Stimulated activated CD8-positive, alpha-beta memory T cell treated with anti-CD3 and anti-CD28 coated beads, Interleukin-15, amount 100 ng/mL, for 48 hours (primary cell): Measurements from ENCODE around the gene MPL.
"Not testable (repeated sequence)": the region's sequence is repeated elsewhere in the genome, so short reads cannot be mapped to it uniquely, and the experiment has no call there.

Experiments
- DNase-seq, 2 donors: peaks; one replicate each; pipeline ENCODE4 v3.0.0-alpha.2; 2020; ENCODE audit warnings: low read depth in 2 of 2

Gene MPL

DNA sequence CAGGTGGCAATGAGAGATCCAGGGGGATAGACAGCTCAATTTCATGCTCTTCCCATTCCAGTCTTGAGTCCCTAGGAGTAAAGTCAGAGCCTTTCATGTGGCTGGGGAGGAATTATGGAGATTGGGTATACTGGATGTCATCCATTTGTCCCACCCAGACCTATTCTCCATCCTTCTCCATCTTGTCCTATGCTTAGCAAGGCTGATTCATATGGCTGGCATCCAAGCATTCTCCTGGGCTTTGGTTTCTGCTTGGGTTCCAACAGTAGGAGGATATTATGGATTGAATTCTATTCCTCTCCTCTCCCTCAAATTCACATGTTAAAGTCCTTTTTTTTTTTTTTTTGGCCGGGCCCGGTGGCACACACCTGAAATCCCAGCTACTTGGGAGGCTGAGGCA, 17.3 kb downstream of the MPL start:
- no peak for DNase-seq

DNA sequence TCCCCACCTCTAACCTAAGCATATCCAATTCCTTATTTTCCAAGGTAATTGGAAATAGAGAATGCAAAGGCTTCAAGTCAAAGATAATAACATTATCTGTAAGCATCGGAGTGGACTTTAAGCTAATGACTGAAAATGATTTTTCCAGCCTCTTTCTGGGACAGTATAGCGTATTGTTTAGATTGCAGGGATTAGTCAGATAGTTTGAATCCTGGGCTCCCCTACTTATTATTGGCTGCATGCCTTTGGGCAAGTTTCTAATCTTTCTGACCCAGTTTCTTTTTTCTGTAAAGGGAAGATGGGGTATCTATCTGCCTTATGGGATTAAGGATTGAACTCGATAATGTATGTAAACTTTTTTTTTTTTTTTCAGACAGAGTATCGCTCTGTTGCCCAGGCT, 19.6 kb downstream of the MPL start:
- DNase-seq: no peak

DNA sequence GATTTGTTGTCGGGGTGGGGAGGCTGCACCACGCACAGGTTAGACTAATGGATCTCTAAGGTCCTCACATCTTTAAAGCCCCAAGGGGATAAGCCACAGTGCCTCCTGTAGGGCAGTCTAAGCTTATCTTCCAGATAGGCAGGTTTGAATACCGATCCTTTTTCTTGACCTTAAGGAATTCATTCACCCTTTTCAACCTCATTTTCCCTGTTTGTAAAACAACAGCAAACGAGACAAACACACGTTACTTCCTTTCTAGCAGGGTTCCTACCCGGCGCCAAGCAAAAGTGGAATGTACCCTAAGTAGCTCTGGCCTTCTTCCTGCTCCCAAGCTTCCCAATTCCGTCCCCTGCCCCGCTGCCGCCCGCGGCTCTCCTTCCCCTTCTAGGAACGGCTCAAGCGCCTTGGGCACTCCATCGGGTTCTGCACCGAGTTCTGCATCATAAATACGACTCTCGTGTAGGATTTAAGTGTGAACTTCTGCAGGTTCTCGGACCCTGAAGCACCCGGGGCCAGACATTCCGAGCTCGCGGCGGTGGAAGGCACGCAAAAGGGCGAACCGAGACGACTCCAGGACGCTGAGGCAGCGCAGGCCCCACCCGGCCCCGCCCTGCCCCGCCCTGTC, 20.6 kb downstream of the MPL start:
- no peak for DNase-seq

DNA sequence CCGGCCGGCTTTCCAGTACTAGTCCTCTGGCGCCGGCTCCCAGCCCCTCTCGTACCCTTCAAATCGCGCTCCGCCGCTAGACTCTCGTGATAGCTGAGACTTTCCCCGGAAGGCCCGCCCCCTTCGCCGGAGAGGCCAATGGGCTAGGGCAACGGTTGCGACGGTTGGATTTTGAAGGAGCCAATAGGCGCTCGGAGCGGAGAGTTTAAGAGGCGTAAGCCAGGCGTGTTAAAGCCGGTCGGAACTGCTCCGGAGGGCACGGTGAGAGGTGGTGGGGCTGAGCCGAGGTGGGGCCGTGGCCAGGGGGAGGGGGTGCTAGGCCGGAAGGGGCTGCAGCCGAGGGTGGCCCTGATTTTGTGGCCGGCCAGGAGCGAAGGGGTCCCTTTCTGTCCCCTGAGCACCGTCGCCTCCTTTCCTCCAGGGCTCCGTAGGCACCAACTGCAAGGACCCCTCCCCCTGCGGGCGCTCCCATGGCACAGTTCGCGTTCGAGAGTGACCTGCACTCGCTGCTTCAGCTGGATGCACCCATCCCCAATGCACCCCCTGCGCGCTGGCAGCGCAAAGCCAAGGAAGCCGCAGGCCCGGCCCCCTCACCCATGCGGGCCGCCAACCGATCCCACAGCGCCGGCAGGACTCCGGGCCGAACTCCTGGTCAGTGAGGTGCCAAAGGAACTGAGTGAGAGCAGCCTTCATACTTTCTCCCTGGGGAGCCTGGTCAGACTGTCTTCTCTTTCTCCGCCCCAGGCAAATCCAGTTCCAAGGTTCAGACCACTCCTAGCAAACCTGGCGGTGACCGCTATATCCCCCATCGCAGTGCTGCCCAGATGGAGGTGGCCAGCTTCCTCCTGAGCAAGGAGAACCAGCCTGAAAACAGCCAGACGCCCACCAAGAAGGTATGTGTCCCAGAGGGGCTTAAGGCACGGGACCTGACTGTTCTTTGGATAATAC, 21.4 kb downstream of the MPL start, which contains the start of gene CDC20:
Gene CDC20 (plus strand): TSS at position 236 of the 948 bp plus-strand sequence. CDS start 235 bp downstream, at position 471.
- peak; percentile 98 to 99 for DNase-seq

DNA sequence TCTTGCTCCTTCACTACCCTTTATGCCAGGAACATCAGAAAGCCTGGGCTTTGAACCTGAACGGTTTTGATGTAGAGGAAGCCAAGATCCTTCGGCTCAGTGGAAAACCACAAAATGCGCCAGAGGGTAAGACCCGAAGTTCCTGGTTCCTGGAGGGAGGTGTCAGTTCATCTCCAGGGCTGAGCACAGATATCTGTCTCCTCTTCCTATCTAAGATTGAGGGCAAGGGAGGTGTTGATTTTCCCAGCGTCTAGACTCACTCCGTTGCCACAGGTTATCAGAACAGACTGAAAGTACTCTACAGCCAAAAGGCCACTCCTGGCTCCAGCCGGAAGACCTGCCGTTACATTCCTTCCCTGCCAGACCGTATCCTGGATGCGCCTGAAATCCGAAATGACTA, 22.1 kb downstream of the MPL start:
- DNase-seq: no peak

DNA sequence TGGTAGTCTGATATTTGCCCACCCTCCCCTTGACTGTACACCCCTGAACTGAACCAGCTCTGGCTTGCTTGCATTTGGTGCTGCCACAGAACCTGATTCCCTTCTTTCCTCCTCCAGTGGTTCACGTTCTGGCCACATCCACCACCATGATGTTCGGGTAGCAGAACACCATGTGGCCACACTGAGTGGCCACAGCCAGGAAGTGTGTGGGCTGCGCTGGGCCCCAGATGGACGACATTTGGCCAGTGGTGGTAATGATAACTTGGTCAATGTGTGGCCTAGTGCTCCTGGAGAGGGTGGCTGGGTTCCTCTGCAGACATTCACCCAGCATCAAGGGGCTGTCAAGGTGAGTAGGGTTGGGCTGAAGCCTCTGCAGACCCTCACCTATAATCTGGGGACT, 23.0 kb downstream of the MPL start:
- DNase-seq: no peak

DNA sequence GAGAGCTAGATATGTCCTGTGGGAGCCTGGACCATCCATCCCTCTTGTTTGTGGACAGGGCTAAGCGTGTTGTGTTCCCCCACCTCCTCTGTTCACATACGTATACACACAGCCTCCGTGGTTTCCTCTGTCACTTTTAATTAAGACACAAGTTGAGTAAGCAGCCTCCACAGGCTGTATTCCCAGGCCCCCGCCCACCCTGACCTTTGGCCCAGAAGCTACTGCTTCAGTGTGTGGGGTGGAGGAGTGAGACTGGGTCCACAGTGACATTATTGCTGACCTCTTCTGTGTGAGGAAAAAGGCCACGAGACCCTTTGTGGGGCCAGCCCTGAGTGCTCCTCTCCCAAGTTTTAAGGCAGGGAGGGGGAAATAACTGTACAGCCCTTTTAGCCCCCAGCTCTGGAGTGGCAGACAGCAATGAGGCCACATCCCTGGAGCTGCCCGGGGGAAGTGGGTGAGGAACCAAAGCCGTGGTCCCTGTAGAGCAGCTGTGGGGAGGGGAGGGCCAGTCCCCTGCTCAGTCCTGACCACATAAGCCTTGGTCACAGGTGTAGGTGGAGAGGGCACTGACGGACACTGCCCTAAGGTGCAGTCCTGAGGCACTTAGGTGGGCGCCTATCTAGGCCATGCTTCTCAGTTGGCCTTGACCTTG, 25.8 kb downstream of the MPL start:
- DNase-seq: no peak

DNA sequence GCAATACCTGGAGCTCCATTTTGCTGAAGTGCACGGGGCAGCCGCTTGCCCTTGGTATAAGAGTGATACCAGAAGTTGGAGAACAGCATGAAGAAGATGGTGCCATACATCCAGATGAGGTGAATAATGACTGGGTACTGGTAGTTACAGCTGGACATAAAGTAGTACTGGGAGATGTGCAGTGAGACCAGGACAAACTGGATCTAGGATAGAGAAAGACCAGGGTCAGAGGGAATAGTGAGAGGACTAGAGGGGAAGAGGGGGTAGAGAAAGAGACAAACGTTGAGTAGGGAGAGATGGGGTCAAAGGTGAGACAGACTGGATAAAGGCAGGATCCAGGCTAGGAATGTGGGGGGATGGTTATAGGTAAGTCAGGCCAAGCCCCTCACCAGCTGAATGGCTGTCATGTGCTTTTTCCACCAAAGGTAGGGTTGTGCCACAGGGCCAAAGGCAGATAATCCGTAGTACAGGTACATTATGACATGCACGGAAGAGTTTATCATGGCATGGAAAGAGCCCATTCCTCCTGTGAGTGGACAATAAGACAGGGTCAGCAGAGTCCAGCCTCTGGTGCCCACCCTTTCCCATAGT, 26.4 kb downstream of the MPL start:
- DNase-seq: no peak

DNA sequence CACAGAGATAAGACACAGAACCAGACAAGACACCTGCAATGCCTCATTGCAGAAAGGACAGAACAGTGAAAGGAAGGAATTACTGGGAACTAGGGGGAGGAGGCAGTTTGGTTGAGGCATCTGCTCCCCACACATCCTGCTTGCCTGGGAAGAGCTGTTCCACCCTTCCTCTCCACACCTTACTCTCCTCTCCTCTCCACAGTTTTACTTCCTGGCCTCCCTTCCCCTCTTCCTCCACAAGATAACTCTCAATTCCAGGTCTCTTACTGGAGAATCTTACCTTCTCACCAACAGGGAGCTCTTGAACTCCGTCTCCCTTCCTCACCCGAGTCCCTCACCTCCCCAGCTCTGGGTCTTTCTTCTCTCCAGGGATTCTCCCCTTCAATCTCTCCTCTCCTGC, 28.1 kb downstream of the MPL start:
- DNase-seq: no peak

DNA sequence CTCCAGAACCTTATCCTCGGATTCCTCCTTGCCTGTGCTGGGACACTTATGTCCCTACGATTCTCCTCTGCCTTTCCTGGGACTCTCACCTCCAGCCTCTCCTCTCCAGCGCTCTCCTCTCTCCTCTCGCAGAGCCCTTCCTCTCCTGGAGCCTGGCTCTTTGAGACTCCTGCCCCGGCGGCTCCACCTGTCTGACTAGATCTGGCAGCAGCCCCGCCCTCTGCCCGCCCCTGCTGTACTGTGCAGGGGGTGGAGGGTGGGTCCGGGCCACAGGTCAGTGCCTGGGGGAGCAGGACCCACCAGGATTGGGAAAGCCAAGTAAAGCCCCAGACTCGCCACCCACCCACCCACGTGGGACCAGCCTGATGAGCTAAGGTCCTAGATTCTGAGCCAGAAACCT, 28.6 kb downstream of the MPL start:
- no peak for DNase-seq

DNA sequence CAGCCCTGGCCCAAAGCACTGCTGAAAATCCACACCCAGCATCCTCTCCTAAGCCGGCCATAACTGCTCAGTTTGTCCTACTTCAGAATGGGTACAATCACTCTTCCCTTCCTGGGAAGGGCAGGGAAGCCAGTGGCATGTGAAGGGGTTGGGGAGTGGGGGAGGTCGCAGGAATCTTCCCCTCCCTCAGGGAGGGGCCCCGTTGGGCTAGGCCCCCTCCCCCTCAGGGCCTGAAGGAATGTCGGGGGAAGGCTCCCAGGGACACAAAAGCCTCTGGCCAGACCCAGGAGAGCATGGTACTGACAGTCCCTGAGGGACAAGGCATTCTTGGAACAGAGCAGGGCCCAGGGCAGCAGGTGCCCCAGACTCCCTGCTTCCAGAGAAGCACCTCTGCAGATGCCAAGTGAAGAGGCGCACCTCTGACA, 29.0 kb downstream of the MPL start:
- no peak for DNase-seq

DNA sequence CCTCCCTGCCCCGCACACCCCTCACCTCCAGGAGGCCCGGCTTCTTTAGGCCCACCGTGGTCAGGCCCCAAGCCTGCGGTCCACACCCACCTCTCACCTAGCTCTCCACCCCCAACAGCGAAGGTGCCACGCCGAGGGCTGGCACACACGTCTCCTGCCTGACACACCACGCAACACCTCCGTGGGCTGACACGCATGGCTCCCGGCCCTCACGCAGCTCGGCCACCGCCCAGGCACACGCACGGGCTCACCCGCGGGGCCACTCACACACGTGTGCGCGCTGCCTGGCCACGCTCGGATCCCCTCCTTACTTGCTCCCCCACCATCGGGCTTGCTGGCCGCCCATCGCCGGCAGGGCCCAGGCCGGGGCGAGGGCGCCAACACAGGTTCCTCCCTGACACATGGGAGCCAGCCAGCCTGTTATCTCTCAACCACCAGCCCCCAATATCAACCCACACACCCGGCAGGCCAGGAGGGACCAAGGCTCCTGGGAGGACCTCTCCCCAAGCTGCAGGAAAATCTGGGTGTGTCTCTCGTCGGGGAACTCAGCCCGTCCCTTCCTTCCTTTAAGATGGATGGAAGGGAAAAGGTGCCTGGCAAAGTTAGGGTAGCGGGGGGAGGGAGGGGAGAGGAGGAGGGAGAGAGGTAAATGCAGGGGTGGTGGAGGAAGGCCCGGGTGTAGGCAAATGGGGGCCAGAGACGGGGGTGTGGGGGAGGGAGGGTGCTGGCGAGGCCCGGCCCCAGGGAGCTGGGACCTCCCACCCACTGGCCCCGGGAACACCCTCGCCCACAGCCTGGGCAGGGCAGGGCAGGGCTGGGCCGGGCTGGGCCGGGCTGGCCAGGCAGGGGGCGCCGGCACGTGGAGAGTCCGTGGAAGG, 29.6 kb downstream of the MPL start:
- DNase-seq: no peak

DNA sequence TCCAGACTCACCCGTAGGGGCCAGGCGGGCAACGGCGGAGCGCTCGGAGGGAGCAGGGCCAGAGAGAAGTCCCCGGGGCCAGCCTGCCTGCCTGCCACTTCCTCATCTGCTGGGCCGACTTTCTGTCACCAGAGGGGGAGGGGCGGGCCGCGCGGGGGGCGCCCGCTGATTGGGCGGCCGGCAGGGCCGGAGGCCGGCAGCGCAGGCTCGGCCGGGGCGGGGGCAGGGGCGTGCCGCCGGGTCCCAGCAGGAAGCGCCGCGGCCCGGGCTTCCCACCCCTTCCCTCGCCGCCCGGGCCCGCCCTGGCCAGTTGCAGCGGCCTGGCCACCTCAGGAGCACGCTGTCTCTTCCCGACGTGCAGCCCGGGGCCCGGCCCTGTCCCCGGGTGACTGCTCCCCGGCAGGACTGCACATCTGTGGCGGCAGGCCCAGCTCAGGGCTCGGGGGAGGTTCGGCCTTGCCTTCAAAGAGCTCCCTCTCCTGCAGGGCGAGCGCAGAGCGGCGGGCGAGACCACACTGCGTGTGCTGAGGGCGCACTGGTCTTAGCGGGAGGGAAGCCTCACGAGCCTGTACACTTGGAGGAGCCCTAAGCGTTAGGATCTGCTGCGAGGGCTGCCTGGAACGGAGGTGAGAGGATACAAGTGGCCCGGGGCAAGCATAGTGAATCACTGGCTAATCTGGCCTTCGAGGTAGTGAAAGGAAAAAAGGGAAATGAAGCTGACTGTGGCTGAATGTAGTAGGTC, 30.5 kb downstream of the MPL start, which contains the start of gene ELOVL1:
Gene ELOVL1 (minus strand): TSS at position 108 of the 742 bp plus-strand sequence. CDS start 2,402 bp downstream, outside the sequence.
- DNase-seq: peak; percentile 89 to 91

DNA sequence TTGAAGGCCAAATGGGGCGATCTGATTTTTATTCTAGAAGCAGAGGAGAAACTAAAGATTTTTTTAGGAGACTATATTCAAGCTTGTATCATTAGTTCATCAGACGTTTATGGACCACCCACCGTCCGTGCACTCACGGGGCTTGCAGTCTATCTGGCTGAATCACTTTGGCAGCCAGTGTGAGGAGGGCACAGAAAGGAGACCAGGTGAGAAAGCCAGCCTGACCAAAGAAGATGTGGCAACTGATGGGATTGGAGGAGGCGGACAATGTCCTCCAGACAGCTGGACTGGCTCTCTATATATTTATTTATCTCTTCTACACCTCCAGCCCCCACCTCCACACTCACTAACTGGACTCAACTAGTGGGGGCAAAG, 31.0 kb downstream of the MPL start:
- DNase-seq: no peak

DNA sequence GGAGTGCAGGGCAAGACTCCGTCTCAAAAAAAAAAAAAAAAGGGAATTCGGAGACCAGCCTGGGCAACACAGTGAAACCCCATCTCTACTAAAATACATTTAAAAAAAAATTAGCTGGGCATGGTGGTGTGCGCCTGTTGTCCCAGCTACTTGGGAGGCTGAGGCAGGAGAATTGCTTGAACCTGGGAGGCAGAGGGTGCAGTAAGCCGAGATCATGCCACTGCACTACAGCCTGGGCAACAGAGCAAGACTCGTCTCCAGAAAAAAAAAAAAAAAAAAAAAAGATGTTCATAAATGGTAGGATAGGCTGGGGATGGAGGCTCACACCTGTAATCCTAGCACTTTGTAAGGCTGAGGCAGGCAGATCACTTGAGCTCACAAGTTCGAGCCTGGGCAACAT, 32.2 kb downstream of the MPL start:
- DNase-seq: not testable (repeated sequence)

DNA sequence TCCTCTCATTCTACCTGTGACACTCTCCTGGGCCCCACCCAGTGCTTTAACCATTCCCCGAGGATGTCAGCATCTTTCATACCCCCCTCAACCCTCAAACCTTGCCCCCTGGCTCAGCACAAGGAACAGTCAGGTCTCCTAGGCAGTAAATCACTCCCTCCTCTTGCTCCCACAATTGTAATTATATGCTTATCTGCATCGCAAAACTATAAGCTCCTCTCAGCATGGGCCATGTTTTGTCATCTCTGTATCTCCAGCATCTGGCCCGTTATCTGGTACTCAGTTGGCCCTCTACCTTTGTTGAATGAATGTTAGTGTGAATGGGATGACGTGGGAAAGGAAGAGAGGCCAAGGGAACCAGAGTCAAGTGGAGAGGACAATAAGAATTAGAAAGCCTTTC, 32.9 kb downstream of the MPL start:
- DNase-seq: no peak

DNA sequence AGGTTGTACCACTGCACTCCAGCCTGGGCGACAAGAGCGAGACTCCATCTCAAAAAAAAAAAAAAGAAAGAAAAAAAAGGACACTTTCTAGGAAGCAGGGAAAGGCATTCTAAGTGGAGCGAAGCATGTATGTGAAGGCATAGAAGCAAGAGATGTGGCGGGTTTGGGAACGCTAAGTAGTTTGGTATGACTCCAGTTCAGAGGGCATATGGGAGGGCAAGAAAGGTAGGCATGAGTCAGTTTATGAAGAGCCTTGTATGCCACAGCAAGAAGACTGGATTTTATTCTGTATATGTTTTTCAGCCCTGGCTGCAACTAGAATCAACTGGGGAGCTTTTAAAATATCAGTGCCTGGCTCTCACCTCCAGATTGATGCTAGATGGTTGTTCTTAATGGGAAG, 34.6 kb downstream of the MPL start:
- DNase-seq: no peak

DNA sequence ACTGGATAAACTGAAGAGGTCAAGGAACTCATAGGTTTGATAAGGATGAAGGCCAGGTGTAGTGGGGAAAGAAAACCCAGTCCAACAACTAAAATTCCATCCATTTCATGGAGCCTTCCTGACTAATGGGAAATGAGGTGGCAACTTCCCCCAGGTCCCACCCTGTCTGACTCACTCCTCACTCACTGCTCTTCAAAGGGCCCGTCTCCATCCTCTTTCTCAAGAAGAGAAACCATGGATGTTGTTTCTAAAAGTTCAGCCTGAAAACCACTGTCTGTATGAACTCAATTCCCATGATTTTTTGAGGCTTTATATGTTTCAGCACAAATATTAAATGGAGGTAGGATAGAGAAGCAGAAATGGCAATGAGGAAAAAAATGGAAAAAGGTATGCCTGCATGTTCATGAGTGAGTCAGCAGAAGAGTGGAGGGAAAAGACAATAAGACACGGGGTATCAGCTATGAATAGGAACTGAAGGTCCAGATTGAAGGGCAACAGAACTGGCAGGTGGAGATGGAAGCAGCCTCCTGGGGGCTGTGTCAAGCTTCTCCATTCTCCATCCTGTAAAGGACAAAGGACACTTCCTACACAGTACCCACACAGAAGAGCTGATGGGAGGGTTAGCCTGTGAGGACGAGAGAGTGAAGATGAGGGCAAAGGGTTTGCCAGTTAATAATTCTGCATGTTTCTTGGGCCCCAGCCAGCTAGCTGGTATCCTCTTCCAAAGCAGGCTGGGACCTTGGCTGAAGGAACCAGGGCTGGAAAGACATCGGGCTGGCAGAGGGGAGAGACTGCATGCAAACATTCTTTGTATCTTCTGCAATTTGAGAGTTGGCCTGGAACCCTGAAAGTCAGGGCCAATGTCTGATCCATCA, 35.7 kb downstream of the MPL start:
- DNase-seq: no peak

DNA sequence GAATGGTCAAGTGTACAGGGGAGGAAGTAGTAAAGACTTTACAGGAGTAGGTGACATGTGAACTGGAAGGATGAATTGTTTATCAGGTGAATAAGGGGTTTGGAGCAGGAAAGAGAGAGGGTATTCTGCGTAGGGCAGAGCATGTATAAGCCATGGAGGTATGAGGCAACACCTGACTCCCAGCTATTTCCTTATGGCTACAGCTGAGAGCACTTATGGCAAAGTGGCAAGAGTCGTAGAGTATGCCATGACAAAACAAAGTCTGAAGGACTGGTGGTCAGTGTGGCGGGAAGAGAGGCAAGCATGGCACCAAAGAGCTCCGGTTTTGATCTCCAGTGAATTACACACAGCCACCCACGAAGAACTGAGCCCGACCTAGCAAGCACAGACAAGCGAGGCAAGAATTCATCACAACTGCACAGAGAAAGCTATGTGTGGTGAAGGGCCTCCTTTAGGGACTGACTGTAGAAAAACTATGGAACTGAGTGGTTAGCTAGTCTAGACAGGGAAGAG, 39.2 kb downstream of the MPL start:
- DNase-seq: no peak
